ENCODE data around the gene CDH1. TPM values are rescaled to one million over a fixed set of nuclear protein-coding genes. Genes with fewer than 3 reads are reported as not detected.

The CDH1 gene
- total RNA-seq, 1 donor from 2014 or later: 56.8 TPM

DNA sequence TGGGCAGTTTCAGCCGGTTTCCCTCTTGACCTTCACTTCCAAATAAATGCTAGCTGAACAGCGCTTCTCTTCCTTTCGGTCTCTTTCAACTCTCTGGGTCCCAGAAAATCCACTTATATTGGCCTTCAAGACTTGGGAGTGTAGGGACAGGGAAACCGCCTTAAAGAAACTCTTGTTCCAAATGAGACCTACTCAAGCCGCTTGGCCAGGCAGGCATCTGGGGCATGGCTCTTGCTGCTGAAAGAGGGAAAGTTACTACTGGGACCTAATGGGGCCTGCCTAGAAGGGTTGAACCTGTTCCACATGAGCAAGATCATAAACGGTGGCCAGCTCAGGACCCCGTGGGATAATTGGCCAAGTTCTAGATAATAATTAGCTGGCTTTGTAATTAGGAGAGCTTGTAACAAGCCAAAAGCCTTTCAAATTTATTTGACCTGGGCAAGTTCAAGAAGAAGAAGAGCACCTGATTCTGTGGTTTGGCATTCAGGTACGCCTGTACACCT is 13.2 kb downstream of the CDH1 start:
- no peak overlapping the region for H3K4me3 ChIP-seq (ENCODE audit: low read depth, low read length)
- peak; percentile 25 for DNase-seq (ENCODE audit: low read depth)
- TF ChIP-seq CTCF (conservative IDR thresholded peaks at IDR 0.05; ENCODE audit: low read depth, low read length): no peak

GRCh38 chr16:68751160-68751559 is 14.1 kb downstream of the CDH1 start:
- TF ChIP-seq CTCF (conservative IDR thresholded peaks at IDR 0.05; ENCODE audit: low read depth, low read length): no peak
- H3K4me3 ChIP-seq (ENCODE audit: low read depth, low read length): no peak overlapping the region
- DNase-seq (ENCODE audit: low read depth): no peak

DNA sequence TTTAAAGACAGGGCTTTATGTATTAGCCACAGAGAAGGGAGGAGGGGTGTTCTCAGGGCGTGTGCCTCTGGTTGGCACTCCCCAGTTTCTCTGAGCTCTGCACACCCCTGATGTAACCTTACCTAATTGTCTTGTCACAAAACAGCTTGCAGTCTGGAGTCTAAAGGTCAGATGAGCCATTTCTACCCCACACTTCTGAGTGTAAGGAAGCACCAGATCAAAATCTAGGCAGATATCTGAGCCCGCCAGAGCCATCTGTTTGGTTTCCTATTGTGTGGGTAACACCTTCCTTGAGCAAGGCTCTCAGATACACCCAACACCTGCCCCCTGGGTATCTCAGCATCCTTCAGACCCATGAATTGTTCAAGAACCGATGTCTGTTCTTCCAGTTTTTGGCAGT is 15.5 kb downstream of the CDH1 start:
- DNase-seq (ENCODE audit: low read depth): no peak
- no peak for TF ChIP-seq CTCF (conservative IDR thresholded peaks at IDR 0.05; ENCODE audit: low read depth, low read length)
- H3K4me3 ChIP-seq (ENCODE audit: low read depth, low read length): no peak overlapping the region

- TF ChIP-seq CTCF (conservative IDR thresholded peaks at IDR 0.05; ENCODE audit: low read depth, low read length): no peak
- no peak overlapping the region for H3K4me3 ChIP-seq (ENCODE audit: low read depth, low read length)
- no peak for DNase-seq (ENCODE audit: low read depth)
Observed at GRCh38 chr16:68754084-68754792, 17.1 kb downstream of the CDH1 start.

DNA sequence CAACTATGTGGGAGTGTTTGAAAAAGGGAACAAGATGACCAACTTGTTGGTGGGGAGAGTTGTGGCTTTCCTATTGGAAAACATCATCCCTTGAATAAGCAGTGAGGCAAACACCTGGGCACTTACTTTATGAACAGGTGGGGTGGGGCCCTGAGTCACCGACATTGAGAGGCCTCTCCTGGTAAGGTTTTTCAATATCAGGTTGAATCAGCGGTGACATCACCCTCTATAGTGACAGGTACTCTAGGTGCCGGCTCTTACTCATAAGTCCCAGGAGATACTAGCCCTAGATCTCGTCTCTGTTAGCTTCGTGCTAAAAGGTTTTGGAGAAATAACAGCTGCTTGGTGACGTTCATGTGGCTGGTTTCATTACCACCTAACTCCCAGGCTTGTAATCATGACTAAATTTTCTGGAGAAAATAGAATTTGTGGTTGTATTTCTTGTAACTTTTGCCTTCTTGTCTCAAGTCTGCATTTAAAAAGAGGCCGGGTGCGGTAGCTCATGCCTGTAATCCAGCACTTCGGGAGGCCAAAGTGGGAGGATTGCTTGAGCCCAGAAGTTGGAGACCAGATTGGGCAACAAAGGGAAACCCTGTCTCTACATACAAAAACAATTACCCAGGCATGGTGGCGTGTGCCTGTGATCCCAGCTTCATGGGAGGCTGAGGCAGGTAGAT is 19.3 kb downstream of the CDH1 start:
- DNase-seq (ENCODE audit: low read depth): no peak
- no peak for TF ChIP-seq CTCF (conservative IDR thresholded peaks at IDR 0.05; ENCODE audit: low read depth, low read length)
- no peak overlapping the region for H3K4me3 ChIP-seq (ENCODE audit: low read depth, low read length)

DNA sequence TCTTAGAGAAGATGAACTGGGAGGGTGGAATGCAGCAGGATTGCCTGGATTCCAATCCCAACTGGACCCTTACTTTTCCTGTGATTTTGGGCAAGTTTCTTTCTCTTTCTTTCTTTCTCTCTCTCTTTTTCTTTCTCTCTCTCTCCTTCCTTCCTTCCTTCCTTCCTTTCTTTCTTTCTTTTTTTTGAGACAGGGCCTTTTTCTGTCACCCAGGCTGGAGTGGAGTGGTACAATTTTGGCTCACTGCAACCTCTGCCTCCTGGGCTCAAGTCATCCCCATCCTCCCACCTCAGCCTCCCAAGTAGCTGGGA is 20.5 kb downstream of the CDH1 start:
- no peak overlapping the region for H3K4me3 ChIP-seq (ENCODE audit: low read depth, low read length)
- no peak for DNase-seq (ENCODE audit: low read depth)
- TF ChIP-seq CTCF (conservative IDR thresholded peaks at IDR 0.05; ENCODE audit: low read depth, low read length): no peak

DNA sequence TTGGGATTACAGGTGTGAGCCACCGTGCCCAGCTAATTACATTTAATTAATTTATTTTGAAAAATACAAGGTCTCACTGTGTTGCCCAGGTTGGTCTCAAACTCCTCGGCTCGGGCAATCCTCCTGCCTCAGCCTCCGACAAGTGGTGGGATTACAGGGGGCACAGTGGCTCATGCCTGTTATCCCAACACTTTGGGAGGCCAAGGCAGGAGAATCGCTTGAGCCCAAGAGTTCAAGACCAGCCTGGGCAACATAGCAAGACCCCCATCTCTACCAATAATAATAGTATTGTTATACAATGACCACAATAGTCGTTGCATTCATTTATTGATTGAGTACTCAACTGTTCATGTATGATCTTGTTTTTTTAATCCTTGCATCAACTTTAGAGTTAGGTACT is 22.0 kb downstream of the CDH1 start:
- no peak for TF ChIP-seq CTCF (conservative IDR thresholded peaks at IDR 0.05; ENCODE audit: low read depth, low read length)
- no peak overlapping the region for H3K4me3 ChIP-seq (ENCODE audit: low read depth, low read length)
- DNase-seq (ENCODE audit: low read depth): no peak

Measured in epithelial cell of proximal tubule (primary cell).